CD4-positive, CD25-positive, alpha-beta regulatory T cell (primary cell): ENCODE data around the gene FARP1. TPM values are rescaled to one million over a fixed set of nuclear protein-coding genes. Genes with fewer than 3 reads are reported as not detected.

Experiments used
- ATAC-seq, 2 donors: fragments of 150-1000 bp; cut with Tn5 transposase; one replicate each; pipeline ENCODE4 v1.10.0; 2021; ENCODE audit warnings: low read depth in 2 of 2, moderate number of reproducible peaks in 2 of 2, moderate library complexity in 1 of 2
- DNase-seq, 3 donors: peaks; one replicate each; pipeline versions ENCODE4 v3.0.0 to v3.0.0-alpha.2; 2012 to 2022; ENCODE audit warnings: mixed read lengths in 1 of 3
- H3K27ac ChIP-seq: one replicate; pipeline ENCODE4 v1.7.0; 2013; ENCODE audit warnings: mild to moderate bottlenecking, low read length; ENCODE audit not compliant: insufficient read depth, poor library complexity, severe bottlenecking
- H3K27me3 ChIP-seq: one replicate; pipeline ENCODE4 v1.7.0; 2013; ENCODE audit warnings: low read length; ENCODE audit not compliant: control insufficient read depth, insufficient read depth
- H3K36me3 ChIP-seq: one replicate; pipeline ENCODE4 v1.7.0; 2013; ENCODE audit warnings: mild to moderate bottlenecking, low read length, moderate library complexity; ENCODE audit not compliant: control insufficient read depth, insufficient read depth
- H3K4me1 ChIP-seq: 2 replicates; pipeline ENCODE4 v1.7.0; 2013; ENCODE audit warnings: mild to moderate bottlenecking, low read length; ENCODE audit not compliant: insufficient read depth, control insufficient read depth, poor library complexity, severe bottlenecking
- H3K4me3 ChIP-seq: one replicate; pipeline ENCODE4 v1.7.0; 2013; ENCODE audit warnings: low read depth, mild to moderate bottlenecking, low read length, moderate library complexity
- H3K9me3 ChIP-seq, 2 experiments: 1 replicate in 1 of 2; 2 replicates in 1 of 2; pipeline ENCODE4 v1.7.0; 2013; ENCODE audit warnings: low read length in 2 of 2, mild to moderate bottlenecking in 1 of 2, moderate library complexity in 1 of 2; ENCODE audit not compliant: control insufficient read depth in 2 of 2
- H3K27ac Mint-ChIP-seq, 3 donors: one replicate each; pipeline ENCODE4 v1.8.0; 2020 to 2022; ENCODE audit warnings: mild to moderate bottlenecking in 3 of 3, mixed read lengths in 3 of 3, moderate library complexity in 2 of 3
- H3K27me3 Mint-ChIP-seq: one replicate; pipeline ENCODE4 v1.8.0; 2022; ENCODE audit warnings: mild to moderate bottlenecking, mixed read lengths
- H3K36me3 Mint-ChIP-seq: one replicate; pipeline ENCODE4 v1.8.0; 2020; ENCODE audit warnings: mixed read lengths
- H3K4me1 Mint-ChIP-seq, 4 donors: one replicate each; pipeline ENCODE4 v1.8.0; 2020 to 2022; ENCODE audit warnings: mixed read lengths in 4 of 4, mild to moderate bottlenecking in 1 of 4
- H3K4me3 Mint-ChIP-seq, 4 donors: one replicate each; pipeline ENCODE4 v1.8.0; 2020 to 2022; ENCODE audit warnings: mild to moderate bottlenecking in 4 of 4, mixed read lengths in 4 of 4, moderate library complexity in 3 of 4
- H3K9me3 Mint-ChIP-seq, 7 donors: one replicate each; pipeline ENCODE4 v1.8.0; 2020 to 2022; ENCODE audit warnings: mixed read lengths in 7 of 7, mild to moderate bottlenecking in 3 of 7, moderate library complexity in 2 of 7
- polyA plus RNA-seq, 4 donors: library from polyadenylated mRNA; unstranded; fragments of 300-500 nt; fragmentation: Illumina TruSeq; gene quantifications; one replicate each; pipeline ENCODE4 v1.2.3, GENCODE V29; 2021
- total RNA-seq: library from RNA; stranded (reverse); gene quantifications from one replicate; pipeline ENCODE4 v1.2.3, GENCODE V29; 2022

FARP1 gene
- total and polyA plus RNA-seq, 5 donors from 2014 or later: 0.25 to 0.79 (median 0.46) TPM

- Histone ChIP-seq H3K9me3 (no peaks in the 10 kb centered on the region), H3K27ac (no peak overlapping the region), H3K36me3 (peaks cover 27% of the 10 kb centered on the region), H3K27me3 (no peaks in the 10 kb centered on the region), H3K4me3 (no peak overlapping the region), H3K4me1 (peaks cover 25% of the 10 kb centered on the region)
- H3K36me3 Mint-ChIP-seq: peaks cover 18% of the 10 kb centered on the region
- peak overlapping the region in 2 of 3 donors; percentile 56 to 62 for H3K27ac Mint-ChIP-seq
- H3K4me3 Mint-ChIP-seq: no peak overlapping the region
- ATAC-seq (no peak), DNase-seq (peak in 1 of 3 donors; percentile 16)
- peaks cover 15 to 41% (median 20%) of the 10 kb centered on the region in 4 donors for H3K4me1 Mint-ChIP-seq
- H3K9me3 Mint-ChIP-seq: no peaks in the 10 kb centered on the region
- H3K27me3 Mint-ChIP-seq: no peaks in the 10 kb centered on the region
These were observed 305.2 kb downstream of the FARP1 start for GRCh38 chr13:98447881-98448641.

- Histone ChIP-seq H3K27ac (no peak overlapping the region), H3K36me3 (peaks cover 33% of the 10 kb centered on the region), H3K9me3 (no peaks in the 10 kb centered on the region), H3K4me3 (no peak overlapping the region), H3K4me1 (peaks cover 25% of the 10 kb centered on the region), H3K27me3 (no peaks in the 10 kb centered on the region)
- H3K4me1 Mint-ChIP-seq: peaks cover 15 to 37% (median 21%) of the 10 kb centered on the region in 4 donors
- no peak overlapping the region for H3K4me3 Mint-ChIP-seq
- no peak for ATAC-seq
- H3K36me3 Mint-ChIP-seq: peaks cover 22% of the 10 kb centered on the region
- no peaks in the 10 kb centered on the region for H3K27me3 Mint-ChIP-seq
- no peaks in the 10 kb centered on the region for H3K9me3 Mint-ChIP-seq
- peak overlapping the region in 2 of 3 donors; percentile 56 to 62 for H3K27ac Mint-ChIP-seq
- no peak for DNase-seq
These were observed 305.7 kb downstream of the FARP1 start for GRCh38 chr13:98448642-98448928.

- H3K4me3 ChIP-seq: no peak overlapping the region
- H3K27ac ChIP-seq: no peak overlapping the region
- no peaks in the 10 kb centered on the region for H3K27me3 ChIP-seq
- Mint-ChIP-seq H3K4me1 (peaks cover 15 to 34% (median 21%) of the 10 kb centered on the region in 4 donors), H3K36me3 (peaks cover 25% of the 10 kb centered on the region), H3K9me3 (no peaks in the 10 kb centered on the region), H3K27ac (peak overlapping the region; percentile 8 to 89 (median 40)), H3K27me3 (no peaks in the 10 kb centered on the region), H3K4me3 (peak overlapping the region in 1 of 4 donors; percentile 21)
- peaks cover 25% of the 10 kb centered on the region for H3K4me1 ChIP-seq
- ATAC-seq (no peak), DNase-seq (no peak)
- peaks cover 39% of the 10 kb centered on the region for H3K36me3 ChIP-seq
- H3K9me3 ChIP-seq: no peaks in the 10 kb centered on the region
These were observed 306.4 kb downstream of the FARP1 start for GRCh38 chr13:98449273-98449672.

GRCh38 chr13:98450026-98450425, 307.1 kb downstream of the FARP1 start:
- H3K27ac ChIP-seq: no peak overlapping the region
- ATAC-seq (no peak), DNase-seq (no peak)
- Mint-ChIP-seq H3K4me3 (no peak overlapping the region), H3K9me3 (no peaks in the 10 kb centered on the region), H3K27ac (peak overlapping the region; percentile 63 to 89 (median 78)), H3K27me3 (no peaks in the 10 kb centered on the region), H3K4me1 (peaks cover 15 to 30% (median 23%) of the 10 kb centered on the region in 4 donors), H3K36me3 (peaks cover 28% of the 10 kb centered on the region)
- H3K4me1 ChIP-seq: peaks cover 25% of the 10 kb centered on the region
- no peaks in the 10 kb centered on the region for H3K9me3 ChIP-seq
- H3K36me3 ChIP-seq: peaks cover 46% of the 10 kb centered on the region
- H3K4me3 ChIP-seq: no peak overlapping the region
- H3K27me3 ChIP-seq: no peaks in the 10 kb centered on the region

DNA sequence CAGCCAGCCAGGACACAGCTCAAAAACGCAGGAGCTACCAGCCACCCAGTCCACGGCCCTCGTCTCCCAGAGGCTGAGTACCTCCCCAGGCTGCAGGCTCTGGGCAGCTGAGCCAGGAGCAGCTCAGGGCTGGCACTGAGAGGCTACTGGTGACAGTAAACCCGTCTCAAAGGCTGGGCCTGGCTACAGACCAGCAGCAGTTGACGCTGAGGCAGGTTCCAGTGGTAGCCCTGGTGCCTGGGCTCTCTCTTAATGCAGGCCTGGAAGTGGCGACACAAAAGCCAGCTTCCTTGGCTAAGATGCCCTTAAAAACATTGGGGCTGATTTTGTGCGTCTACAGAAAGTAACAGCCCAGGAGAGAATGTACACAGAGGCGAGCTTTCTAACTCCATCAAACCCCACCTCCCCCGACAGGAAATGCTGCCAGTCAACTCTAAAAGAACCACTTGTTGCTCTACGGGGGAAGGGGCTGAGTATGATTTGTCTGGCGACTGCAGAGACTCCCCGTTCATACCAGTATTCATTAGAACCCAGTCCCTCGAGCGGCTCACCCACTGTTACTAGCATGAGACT, 307.7 kb downstream of the FARP1 start:
- peak overlapping the region; percentile 78 to 89 (median 85) for H3K27ac Mint-ChIP-seq
- H3K27ac ChIP-seq: no peak overlapping the region
- H3K4me1 Mint-ChIP-seq: peaks cover 15 to 24% (median 18%) of the 10 kb centered on the region in 4 donors
- H3K36me3 ChIP-seq: peaks cover 49% of the 10 kb centered on the region
- peaks cover 33% of the 10 kb centered on the region for H3K36me3 Mint-ChIP-seq
- no peaks in the 10 kb centered on the region for H3K9me3 Mint-ChIP-seq
- H3K27me3 ChIP-seq: no peaks in the 10 kb centered on the region
- H3K4me1 ChIP-seq: peaks cover 19% of the 10 kb centered on the region
- no peak overlapping the region for H3K4me3 Mint-ChIP-seq
- H3K9me3 ChIP-seq: no peaks in the 10 kb centered on the region
- peak in 1 of 3 donors; percentile 53 for DNase-seq
- no peak overlapping the region for H3K4me3 ChIP-seq
- H3K27me3 Mint-ChIP-seq: no peaks in the 10 kb centered on the region
- ATAC-seq: peak; percentile 32 to 46

- Histone ChIP-seq H3K4me3 (no peak overlapping the region), H3K9me3 (no peaks in the 10 kb centered on the region), H3K27ac (peak overlapping the region; percentile 30), H3K36me3 (peaks cover 62% of the 10 kb centered on the region), H3K4me1 (peaks cover 15% of the 10 kb centered on the region), H3K27me3 (no peaks in the 10 kb centered on the region)
- Mint-ChIP-seq H3K4me3 (no peak overlapping the region), H3K36me3 (peaks cover 39% of the 10 kb centered on the region), H3K27me3 (no peaks in the 10 kb centered on the region), H3K4me1 (peaks cover 15 to 23% (median 18%) of the 10 kb centered on the region in 4 donors), H3K27ac (peak overlapping the region; percentile 56 to 89 (median 85)), H3K9me3 (no peaks in the 10 kb centered on the region)
- DNase-seq: no peak
- ATAC-seq: no peak
These were observed 309.0 kb downstream of the FARP1 start for GRCh38 chr13:98451676-98452470.

DNA sequence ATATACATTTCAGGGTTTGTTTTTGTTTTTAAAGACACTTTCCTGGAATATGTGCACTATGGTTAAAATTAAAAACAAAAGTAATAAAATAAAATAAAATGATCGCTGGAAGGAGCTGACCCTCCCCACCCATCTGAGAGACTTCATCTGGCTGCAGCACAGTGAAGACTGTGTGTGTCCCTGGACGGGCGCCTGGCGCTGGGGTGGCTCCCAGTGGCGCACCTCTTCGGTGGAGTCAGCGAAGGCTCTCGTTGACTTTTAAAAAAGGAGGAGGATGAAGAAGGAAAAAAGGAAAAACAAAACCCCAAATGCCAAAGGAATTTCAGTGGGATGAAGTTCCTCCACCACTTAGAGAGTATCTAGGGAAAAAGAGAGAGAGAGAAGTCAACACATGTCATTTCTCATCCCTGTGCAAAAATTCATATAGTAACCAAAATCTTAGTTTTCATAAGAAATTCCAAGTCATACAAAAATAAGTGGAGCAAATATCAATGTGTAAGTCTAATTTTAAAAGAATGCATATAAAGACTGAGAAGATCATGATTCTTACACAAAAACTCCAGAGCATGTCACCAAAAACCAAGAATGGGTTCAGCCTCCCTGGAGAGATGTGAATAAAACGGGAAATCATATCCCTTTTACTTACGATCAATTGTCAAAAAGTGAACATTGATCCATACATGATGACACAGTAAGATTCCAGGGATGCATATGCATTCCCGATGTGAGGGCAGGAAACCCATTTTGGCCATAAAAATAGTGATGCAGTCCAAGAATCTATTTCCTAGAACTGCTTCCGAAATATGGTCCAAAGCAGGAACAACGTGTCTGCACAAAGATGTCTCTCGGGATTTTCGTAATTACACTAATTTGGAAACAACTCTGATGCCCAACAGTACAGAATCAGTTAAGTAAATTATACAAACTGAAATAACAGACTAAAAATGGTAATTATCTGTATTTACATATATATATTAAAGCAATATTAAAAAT, 310.3 kb downstream of the FARP1 start:
- peaks cover 9 to 23% (median 17%) of the 10 kb centered on the region in 4 donors for H3K4me1 Mint-ChIP-seq
- peaks cover 15% of the 10 kb centered on the region for H3K4me1 ChIP-seq
- H3K27me3 Mint-ChIP-seq: no peaks in the 10 kb centered on the region
- DNase-seq (no peak), ATAC-seq (no peak)
- no peak overlapping the region for H3K4me3 Mint-ChIP-seq
- H3K27ac ChIP-seq: no peak overlapping the region
- H3K27me3 ChIP-seq: no peaks in the 10 kb centered on the region
- H3K27ac Mint-ChIP-seq: no peak overlapping the region
- H3K9me3 ChIP-seq: no peaks in the 10 kb centered on the region
- peaks cover 39% of the 10 kb centered on the region for H3K36me3 Mint-ChIP-seq
- no peak overlapping the region for H3K4me3 ChIP-seq
- no peaks in the 10 kb centered on the region for H3K9me3 Mint-ChIP-seq
- peaks cover 68% of the 10 kb centered on the region for H3K36me3 ChIP-seq
